Mucosa of descending colon (tissue), 3 donors: Measurements from ENCODE around the gene S100A13. TPM values are rescaled to one million over a fixed set of nuclear protein-coding genes. Genes with fewer than 3 reads are reported as not detected.

ENCODE experiments used
- ATAC-seq: fragments of 200-7000 bp; cut with Tn5 transposase; one replicate; pipeline ENCODE4 v1.9.1; 2020; ENCODE audit warnings: mild to moderate bottlenecking, moderate library complexity
- DNase-seq, 3 donors: peaks; one replicate each; pipeline ENCODE4 v3.0.0-alpha.2; 2020
- H3K36me3 ChIP-seq: fragments of 200-600 bp; one replicate; pipeline ENCODE4 v1.8.0; 2021; ENCODE audit warnings: low read depth, mild to moderate bottlenecking
- H3K4me1 ChIP-seq: fragments of 200-600 bp; one replicate; pipeline ENCODE4 v1.8.0; 2021; ENCODE audit warnings: low read depth, mild to moderate bottlenecking
- H3K4me3 ChIP-seq: fragments of 200-600 bp; one replicate; pipeline ENCODE4 v1.8.0; 2021; ENCODE audit warnings: mild to moderate bottlenecking
- H3K9me3 ChIP-seq: fragments of 200-600 bp; one replicate; pipeline ENCODE4 v1.8.0; 2021; ENCODE audit warnings: mild to moderate bottlenecking
- CTCF ChIP-seq: fragments of 200-600 bp; IDR thresholded peaks from one replicate; pipeline ENCODE4 v1.8.0; 2022; ENCODE audit warnings: antibody characterized with exemption, mild to moderate bottlenecking
- intact Hi-C, 2 donors: fragments of 100-400 bp; cut with DNase I in 1 of 2; cut with micrococcal nuclease in 1 of 2; formaldehyde crosslinking; loops; one replicate each; pipeline versions ENCODE4 v1.11.0 to v1.11.1; 2022; cut with DNase I, micrococcal nuclease
- total RNA-seq, 3 donors: library from RNA; stranded (reverse); fragmentation: NEBNext Ultra II Directional in 2 of 3; extraction: Animal tissue kit (Norgen Biotek cat#: 25700) in 2 of 3; gene quantifications; one replicate each; pipeline versions ENCODE4 v1.2.1 to v1.2.4, GENCODE V29; 2021 to 2023
- donor health status: DM: no; HTN: no; CAD: no; lungs with moderate emphysema.
- donor health status: DM: no; HTN: no; CAD: no.
- donor health status: DM: no; HTN: yes; CAD: no.

Gene S100A13
- total RNA-seq, 3 donors from 2014 or later: 42.3 to 102 (median 43.9) TPM

GRCh38 chr1:153608089-153608682 lies 19.1 kb downstream of the S100A13 start:
- Histone ChIP-seq H3K36me3 (no peaks in the 10 kb centered on the region), H3K4me1 (peaks cover 25% of the 10 kb centered on the region), H3K4me3 (no peak overlapping the region), H3K9me3 (no peaks in the 10 kb centered on the region)
- ATAC-seq (no peak), DNase-seq (no peak)
- intact Hi-C loops: no loop called here
- no peak for TF ChIP-seq CTCF

DNA sequence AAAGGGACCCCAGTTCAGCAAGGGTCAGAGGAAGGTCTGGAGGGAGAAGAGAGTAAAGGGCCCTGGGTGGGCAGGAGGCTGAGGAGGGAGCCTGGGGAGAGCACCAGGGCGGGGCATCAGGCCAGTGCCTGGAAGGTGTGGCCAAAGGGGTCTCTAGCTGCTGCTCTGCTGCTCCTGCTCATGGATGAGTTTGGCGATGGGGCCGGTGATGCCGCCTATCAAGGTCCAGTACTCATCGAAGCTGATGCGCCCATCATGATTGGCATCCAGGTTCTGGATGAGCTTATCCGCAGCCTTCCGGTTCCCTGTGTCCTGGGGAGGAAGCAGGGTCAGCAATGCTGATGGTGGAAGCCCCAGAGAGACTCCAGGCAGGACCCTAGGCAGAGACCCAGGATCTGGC lies 19.9 kb downstream of the S100A13 start:
- H3K36me3 ChIP-seq: no peaks in the 10 kb centered on the region
- H3K4me3 ChIP-seq: no peak overlapping the region
- intact Hi-C loops: no loop called here
- no peak for TF ChIP-seq CTCF
- no peaks in the 10 kb centered on the region for H3K9me3 ChIP-seq
- DNase-seq (no peak), ATAC-seq (no peak)
- H3K4me1 ChIP-seq: peaks cover 25% of the 10 kb centered on the region

DNA sequence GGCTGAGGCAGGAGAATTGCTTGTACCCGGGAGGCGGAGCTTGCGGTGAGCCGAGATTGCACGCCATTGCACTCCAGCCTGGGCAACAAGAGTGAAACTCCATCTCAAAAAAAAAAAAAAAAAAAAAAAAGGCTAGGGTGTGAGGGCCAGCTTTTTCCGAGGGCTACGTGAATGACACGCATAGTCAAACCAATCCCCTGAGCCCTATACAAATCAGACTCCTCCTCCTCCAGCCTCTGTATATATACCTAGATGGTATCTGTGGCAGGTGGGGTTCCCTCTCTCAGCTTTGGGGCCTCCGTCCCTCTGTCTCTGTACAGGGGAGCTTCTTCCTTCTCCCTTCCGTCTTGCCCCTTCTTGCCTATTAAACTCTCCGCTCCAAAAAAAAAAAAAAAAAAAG lies 21.1 kb downstream of the S100A13 start:
- no peak overlapping the region for H3K4me3 ChIP-seq
- intact Hi-C loops: no loop called here
- H3K9me3 ChIP-seq: no peaks in the 10 kb centered on the region
- ATAC-seq (no peak), DNase-seq (no peak)
- H3K36me3 ChIP-seq: no peaks in the 10 kb centered on the region
- H3K4me1 ChIP-seq: peaks cover 25% of the 10 kb centered on the region
- no peak for TF ChIP-seq CTCF

DNA sequence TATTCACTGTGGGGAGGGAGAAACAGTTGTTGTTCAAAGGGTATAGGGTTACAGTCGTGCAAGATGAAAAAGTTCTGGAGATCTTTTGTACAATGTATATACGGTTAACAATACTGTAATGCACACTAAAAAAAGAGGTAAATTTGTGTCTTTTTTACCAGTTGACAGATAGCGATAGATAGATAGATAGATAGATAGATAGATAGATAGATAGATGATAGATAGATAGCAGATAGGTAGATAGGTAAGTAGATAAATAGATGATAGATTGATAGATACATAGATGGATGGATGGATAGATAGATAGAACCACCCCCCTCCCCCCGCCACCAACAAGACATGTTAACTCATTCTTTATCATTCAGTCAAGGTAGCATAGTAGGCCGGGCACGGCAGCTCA lies 24.6 kb downstream of the S100A13 start:
- ATAC-seq (no peak), DNase-seq (no peak)
- intact Hi-C loops: no loop called here
- no peak overlapping the region for H3K4me3 ChIP-seq
- no peaks in the 10 kb centered on the region for H3K9me3 ChIP-seq
- no peak for TF ChIP-seq CTCF
- H3K36me3 ChIP-seq: no peaks in the 10 kb centered on the region
- no peaks in the 10 kb centered on the region for H3K4me1 ChIP-seq

DNA sequence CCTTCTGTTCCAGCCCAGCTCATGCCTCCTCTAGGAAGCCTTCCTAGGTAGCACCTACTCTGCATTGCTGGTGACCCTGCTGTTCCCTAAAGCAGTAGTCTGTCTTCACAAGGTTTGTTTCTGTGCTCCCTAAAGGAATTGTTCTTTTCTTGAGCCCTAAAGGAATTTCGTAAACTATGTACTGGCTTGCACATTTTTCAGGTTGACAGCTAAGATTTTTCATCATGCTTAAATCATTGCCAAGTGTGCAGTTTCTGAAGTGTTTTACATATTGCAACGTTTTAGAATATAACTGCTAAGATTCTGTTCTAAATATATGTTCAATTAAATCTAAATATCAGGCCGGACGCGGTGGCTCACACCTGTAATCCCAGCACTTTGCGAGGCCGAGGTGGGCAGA lies 27.5 kb downstream of the S100A13 start:
- no peak for TF ChIP-seq CTCF

More for the DNA sequence above, 27.5 kb downstream of the S100A13 start:
- no peaks in the 10 kb centered on the region for H3K9me3 ChIP-seq
- H3K4me3 ChIP-seq: no peak overlapping the region
- no peaks in the 10 kb centered on the region for H3K4me1 ChIP-seq
- ATAC-seq (no peak), DNase-seq (no peak)
- intact Hi-C loops: no loop called here
- no peaks in the 10 kb centered on the region for H3K36me3 ChIP-seq
